IgD-negative memory B cell (primary cell): ENCODE data around the gene CCDC171. TPM values are rescaled to one million over a fixed set of nuclear protein-coding genes. Genes with fewer than 3 reads are reported as not detected.
"Not testable (repeated sequence)": the region's sequence is repeated elsewhere in the genome, so short reads cannot be mapped to it uniquely, and the experiment has no call there.

Experiments used
- H3K27ac Mint-ChIP-seq, 3 donors: one replicate each; pipeline ENCODE4 v1.8.0; 2020 to 2022; ENCODE audit warnings: mild to moderate bottlenecking in 3 of 3, mixed read lengths in 3 of 3, moderate library complexity in 1 of 3
- H3K27me3 Mint-ChIP-seq: one replicate; pipeline ENCODE4 v1.8.0; 2021; ENCODE audit warnings: mixed read lengths
- H3K36me3 Mint-ChIP-seq: one replicate; pipeline ENCODE4 v1.8.0; 2020; ENCODE audit warnings: mild to moderate bottlenecking, mixed read lengths
- H3K4me1 Mint-ChIP-seq, 3 donors: one replicate each; pipeline ENCODE4 v1.8.0; 2020 to 2022; ENCODE audit warnings: mixed read lengths in 3 of 3, mild to moderate bottlenecking in 1 of 3
- H3K4me3 Mint-ChIP-seq, 4 donors: one replicate each; pipeline ENCODE4 v1.8.0; 2020 to 2022; ENCODE audit warnings: mild to moderate bottlenecking in 4 of 4, mixed read lengths in 4 of 4, moderate library complexity in 3 of 4
- H3K9me3 Mint-ChIP-seq, 3 donors: one replicate each; pipeline ENCODE4 v1.8.0; 2020 to 2021; ENCODE audit warnings: mixed read lengths in 3 of 3, mild to moderate bottlenecking in 1 of 3
- polyA plus RNA-seq: library from polyadenylated mRNA; unstranded; fragments of 300-500 nt; fragmentation: Illumina TruSeq; gene quantifications from one replicate; pipeline ENCODE4 v1.2.3, GENCODE V29; 2021

Gene CCDC171
- polyA plus RNA-seq, 1 donor from 2014 or later: 0.18 TPM

- peak overlapping the region in 1 of 4 donors; percentile 28 for H3K4me3 Mint-ChIP-seq
- H3K9me3 Mint-ChIP-seq: no peaks in the 10 kb centered on the region
- peaks cover 2% of the 10 kb centered on the region for H3K27me3 Mint-ChIP-seq
- peaks cover 0 to 3% (median 0%) of the 10 kb centered on the region in 3 donors for H3K4me1 Mint-ChIP-seq
- H3K36me3 Mint-ChIP-seq: no peaks in the 10 kb centered on the region
- H3K27ac Mint-ChIP-seq: no peak overlapping the region
These were observed 23.1 kb upstream of the CCDC171 start for GRCh38 chr9:15529566-15530324.

- Mint-ChIP-seq H3K36me3 (no peaks in the 10 kb centered on the region), H3K4me3 (no peak overlapping the region), H3K9me3 (no peaks in the 10 kb centered on the region), H3K27ac (no peak overlapping the region), H3K4me1 (peaks cover 0 to 3% (median 0%) of the 10 kb centered on the region in 3 donors), H3K27me3 (peaks cover 2% of the 10 kb centered on the region)
These were observed 21.5 kb upstream of the CCDC171 start for GRCh38 chr9:15531380-15531779.

GRCh38 chr9:15541872-15542271 is 11.0 kb upstream of the CCDC171 start:
- Mint-ChIP-seq H3K27me3 (no peaks in the 10 kb centered on the region), H3K27ac (no peak overlapping the region), H3K36me3 (no peaks in the 10 kb centered on the region), H3K4me1 (no peaks in the 10 kb centered on the region), H3K4me3 (no peak overlapping the region), H3K9me3 (no peaks in the 10 kb centered on the region)

GRCh38 chr9:15542624-15543023 is 10.2 kb upstream of the CCDC171 start:
- H3K4me3 Mint-ChIP-seq: no peak overlapping the region
- no peaks in the 10 kb centered on the region for H3K36me3 Mint-ChIP-seq
- no peaks in the 10 kb centered on the region for H3K9me3 Mint-ChIP-seq
- no peaks in the 10 kb centered on the region for H3K4me1 Mint-ChIP-seq
- H3K27ac Mint-ChIP-seq: no peak overlapping the region
- no peaks in the 10 kb centered on the region for H3K27me3 Mint-ChIP-seq

GRCh38 chr9:15543047-15543813 is 9.6 kb upstream of the CCDC171 start:
- Mint-ChIP-seq H3K9me3 (no peaks in the 10 kb centered on the region), H3K4me3 (no peak overlapping the region)

GRCh38 chr9:15549611-15550010 is 3.2 kb upstream of the CCDC171 start:
- peak overlapping the region in 1 of 4 donors; percentile 71 for H3K4me3 Mint-ChIP-seq

More at GRCh38 chr9:15543047-15543813, 9.6 kb upstream of the CCDC171 start:
- Mint-ChIP-seq H3K36me3 (no peaks in the 10 kb centered on the region), H3K4me1 (no peaks in the 10 kb centered on the region), H3K27me3 (no peaks in the 10 kb centered on the region), H3K27ac (no peak overlapping the region)

GRCh38 chr9:15553528-15553898 is 670 bp downstream of the CCDC171 start:
- Mint-ChIP-seq H3K4me3 (peak overlapping the region; percentile 87 to 97 (median 94)), H3K27ac (peak overlapping the region in 2 of 3 donors; percentile 43 to 67), H3K36me3 (peaks cover 2% of the 10 kb centered on the region), H3K27me3 (no peaks in the 10 kb centered on the region), H3K9me3 (peaks cover 0 to 2% (median 0%) of the 10 kb centered on the region in 3 donors), H3K4me1 (peaks cover 2 to 18% (median 13%) of the 10 kb centered on the region in 3 donors)

More at GRCh38 chr9:15549611-15550010, 3.2 kb upstream of the CCDC171 start:
- Mint-ChIP-seq H3K4me1 (peaks cover 2 to 18% (median 11%) of the 10 kb centered on the region in 3 donors), H3K27me3 (no peaks in the 10 kb centered on the region), H3K9me3 (no peaks in the 10 kb centered on the region), H3K27ac (no peak overlapping the region), H3K36me3 (no peaks in the 10 kb centered on the region)

GRCh38 chr9:15570769-15571168 is 17.9 kb downstream of the CCDC171 start:
- Mint-ChIP-seq H3K4me1 (no peaks in the 10 kb centered on the region), H3K27me3 (no peaks in the 10 kb centered on the region), H3K9me3 (no peaks in the 10 kb centered on the region), H3K36me3 (peaks cover 3% of the 10 kb centered on the region), H3K4me3 (no peak overlapping the region), H3K27ac (no peak overlapping the region)

- Mint-ChIP-seq H3K4me1 (no peaks in the 10 kb centered on the region), H3K9me3 (no peaks in the 10 kb centered on the region), H3K27me3 (no peaks in the 10 kb centered on the region), H3K36me3 (peaks cover 3% of the 10 kb centered on the region), H3K4me3 (no peak overlapping the region), H3K27ac (no peak overlapping the region)
These were observed 19.4 kb downstream of the CCDC171 start for GRCh38 chr9:15572200-15572770.

- Mint-ChIP-seq H3K9me3 (no peaks in the 10 kb centered on the region), H3K4me3 (no peak overlapping the region), H3K27me3 (no peaks in the 10 kb centered on the region), H3K4me1 (no peaks in the 10 kb centered on the region), H3K36me3 (peaks cover 3% of the 10 kb centered on the region), H3K27ac (no peak overlapping the region)
These were observed 23.7 kb downstream of the CCDC171 start for GRCh38 chr9:15576350-15577050.

- Mint-ChIP-seq H3K27me3 (no peaks in the 10 kb centered on the region), H3K27ac (no peak overlapping the region), H3K9me3 (no peaks in the 10 kb centered on the region), H3K4me3 (no peak overlapping the region), H3K4me1 (no peaks in the 10 kb centered on the region), H3K36me3 (peaks cover 3% of the 10 kb centered on the region)
These were observed 25.9 kb downstream of the CCDC171 start for GRCh38 chr9:15578714-15579113.

GRCh38 chr9:15584379-15584778 is 31.5 kb downstream of the CCDC171 start:
- H3K36me3 Mint-ChIP-seq: peaks cover 4% of the 10 kb centered on the region
- H3K4me1 Mint-ChIP-seq: no peaks in the 10 kb centered on the region
- H3K9me3 Mint-ChIP-seq: no peaks in the 10 kb centered on the region
- no peak overlapping the region for H3K27ac Mint-ChIP-seq
- no peak overlapping the region for H3K4me3 Mint-ChIP-seq
- H3K27me3 Mint-ChIP-seq: no peaks in the 10 kb centered on the region

GRCh38 chr9:15592317-15592716 is 39.5 kb downstream of the CCDC171 start:
- no peak overlapping the region for H3K27ac Mint-ChIP-seq
- peaks cover 0 to 2% (median 0%) of the 10 kb centered on the region in 3 donors for H3K9me3 Mint-ChIP-seq
- peaks cover 4% of the 10 kb centered on the region for H3K36me3 Mint-ChIP-seq
- no peaks in the 10 kb centered on the region for H3K4me1 Mint-ChIP-seq
- H3K4me3 Mint-ChIP-seq: no peak overlapping the region
- no peaks in the 10 kb centered on the region for H3K27me3 Mint-ChIP-seq

GRCh38 chr9:15592940-15593339 is 40.1 kb downstream of the CCDC171 start:
- H3K36me3 Mint-ChIP-seq, H3K27me3 Mint-ChIP-seq, H3K9me3 Mint-ChIP-seq, H3K27ac Mint-ChIP-seq, H3K4me1 Mint-ChIP-seq, H3K4me3 Mint-ChIP-seq: not testable (repeated sequence)
